ENCODE results near the gene DKK3. TPM values are rescaled to one million over a fixed set of nuclear protein-coding genes. Genes with fewer than 3 reads are reported as not detected.

Gene DKK3
- total RNA-seq, 2 donors from 2014 or later = 732 to 847 TPM

GRCh38 chr11:11940551-11940950, 67.9 kb downstream of the DKK3 start:
- ATAC-seq (ENCODE audit: insufficient number of reproducible peaks, low FRiP score, low read depth) = no peak
- H3K36me3 ChIP-seq = peaks cover 21% of the 10 kb centered on the region
- H3K4me3 ChIP-seq = no peak overlapping the region
- no peaks in the 10 kb centered on the region for H3K27me3 ChIP-seq (replicated peaks; ENCODE audit: insufficient read depth)
- no peak overlapping the region for H3K27ac ChIP-seq
- no peak for TF ChIP-seq CTCF (IDR thresholded peaks at IDR 0.05)
- H3K4me1 ChIP-seq (ENCODE audit: control insufficient read depth in 1 of 2, low read depth in 2 of 2) = no peaks in the 10 kb centered on the region
- H3K9me3 ChIP-seq = no peaks in the 10 kb centered on the region
- DNase-seq (ENCODE audit: low spot score) = no peak

GRCh38 chr11:11937957-11938356, 70.5 kb downstream of the DKK3 start:
- TF ChIP-seq CTCF (IDR thresholded peaks at IDR 0.05) = no peak
- H3K36me3 ChIP-seq = peaks cover 17% of the 10 kb centered on the region
- ATAC-seq (ENCODE audit: insufficient number of reproducible peaks, low FRiP score, low read depth) (no peak), DNase-seq (ENCODE audit: low spot score) (no peak)
- no peak overlapping the region for H3K4me3 ChIP-seq
- no peaks in the 10 kb centered on the region for H3K9me3 ChIP-seq
- H3K27ac ChIP-seq = no peak overlapping the region
- H3K4me1 ChIP-seq (ENCODE audit: control insufficient read depth in 1 of 2, low read depth in 2 of 2) = no peaks in the 10 kb centered on the region
- no peaks in the 10 kb centered on the region for H3K27me3 ChIP-seq (replicated peaks; ENCODE audit: insufficient read depth)

- Histone ChIP-seq H3K4me1 (ENCODE audit: control insufficient read depth in 1 of 2, low read depth in 2 of 2) (no peaks in the 10 kb centered on the region), H3K27ac (no peak overlapping the region), H3K4me3 (no peak overlapping the region), H3K27me3 (replicated peaks; ENCODE audit: insufficient read depth) (no peaks in the 10 kb centered on the region), H3K9me3 (no peaks in the 10 kb centered on the region), H3K36me3 (peaks cover 17% of the 10 kb centered on the region)
- TF ChIP-seq CTCF (IDR thresholded peaks at IDR 0.05) = no peak
- DNase-seq (ENCODE audit: low spot score) (no peak), ATAC-seq (ENCODE audit: insufficient number of reproducible peaks, low FRiP score, low read depth) (no peak)
Observed at GRCh38 chr11:11937433-11937832, 71.0 kb downstream of the DKK3 start.

GRCh38 chr11:11935536-11935935, 72.9 kb downstream of the DKK3 start:
- H3K9me3 ChIP-seq = no peaks in the 10 kb centered on the region
- H3K36me3 ChIP-seq = peaks cover 14% of the 10 kb centered on the region
- no peaks in the 10 kb centered on the region for H3K27me3 ChIP-seq (replicated peaks; ENCODE audit: insufficient read depth)
- no peak for ATAC-seq (ENCODE audit: insufficient number of reproducible peaks, low FRiP score, low read depth)
- no peak overlapping the region for H3K4me3 ChIP-seq
- no peak overlapping the region for H3K27ac ChIP-seq
- no peaks in the 10 kb centered on the region for H3K4me1 ChIP-seq (ENCODE audit: control insufficient read depth in 1 of 2, low read depth in 2 of 2)
- no peak for TF ChIP-seq CTCF (IDR thresholded peaks at IDR 0.05)
- DNase-seq (ENCODE audit: low spot score) = no peak

GRCh38 chr11:11931461-11932055, 76.9 kb downstream of the DKK3 start:
- no peak overlapping the region for H3K4me3 ChIP-seq
- DNase-seq (ENCODE audit: low spot score) (no peak), ATAC-seq (ENCODE audit: insufficient number of reproducible peaks, low FRiP score, low read depth) (no peak)
- H3K9me3 ChIP-seq = no peaks in the 10 kb centered on the region
- H3K36me3 ChIP-seq = peaks cover 6% of the 10 kb centered on the region
- H3K27ac ChIP-seq = no peak overlapping the region
- peak; percentile 61 for TF ChIP-seq CTCF (IDR thresholded peaks at IDR 0.05)
- H3K4me1 ChIP-seq (ENCODE audit: control insufficient read depth in 1 of 2, low read depth in 2 of 2) = no peaks in the 10 kb centered on the region
- H3K27me3 ChIP-seq (replicated peaks; ENCODE audit: insufficient read depth) = no peaks in the 10 kb centered on the region

All from thoracic aorta (tissue), 2 donors.